HG03064 (cell line): ENCODE data around the gene LCNL1.

ENCODE experiments used
- ATAC-seq: cut with Tn5 transposase; IDR thresholded peaks from one replicate; pipeline ENCODE4 v1.9.1; 2021; ENCODE audit warnings: low read depth; ENCODE audit not compliant: unreplicated experiment

Gene LCNL1

GRCh38 chr9:136958473-136958872 lies 24.3 kb upstream of the LCNL1 start:
- no peak for ATAC-seq

GRCh38 chr9:136958898-136959850 lies 23.6 kb upstream of the LCNL1 start:
- no peak for ATAC-seq

- ATAC-seq = no peak
These were observed 22.4 kb upstream of the LCNL1 start for GRCh38 chr9:136960212-136960937.

GRCh38 chr9:136960938-136961275 lies 21.9 kb upstream of the LCNL1 start:
- no peak for ATAC-seq

- ATAC-seq = no peak
These were observed 21.3 kb upstream of the LCNL1 start for GRCh38 chr9:136961279-136962065.

GRCh38 chr9:136962163-136962562 lies 20.6 kb upstream of the LCNL1 start:
- ATAC-seq = no peak

- ATAC-seq = no peak
These were observed 20.0 kb upstream of the LCNL1 start for GRCh38 chr9:136962701-136963248.

- no peak for ATAC-seq
These were observed 19.5 kb upstream of the LCNL1 start for GRCh38 chr9:136963341-136963740.

GRCh38 chr9:136963751-136964150 lies 19.0 kb upstream of the LCNL1 start:
- no peak for ATAC-seq

GRCh38 chr9:136964171-136964689 lies 18.6 kb upstream of the LCNL1 start:
- ATAC-seq = no peak

- no peak for ATAC-seq
These were observed 17.9 kb upstream of the LCNL1 start for GRCh38 chr9:136964833-136965422.

- ATAC-seq = no peak
These were observed 16.9 kb upstream of the LCNL1 start for GRCh38 chr9:136965771-136966484.

- ATAC-seq = no peak
These were observed 14.3 kb upstream of the LCNL1 start for GRCh38 chr9:136968333-136969127.

- ATAC-seq = no peak
These were observed 13.6 kb upstream of the LCNL1 start for GRCh38 chr9:136969150-136969549.

GRCh38 chr9:136969774-136970173 lies 13.0 kb upstream of the LCNL1 start:
- no peak for ATAC-seq

- no peak for ATAC-seq
These were observed 12.4 kb upstream of the LCNL1 start for GRCh38 chr9:136970361-136970760.

GRCh38 chr9:136971746-136972145 lies 11.0 kb upstream of the LCNL1 start:
- ATAC-seq = no peak

GRCh38 chr9:136972335-136972734 lies 10.5 kb upstream of the LCNL1 start:
- no peak for ATAC-seq

GRCh38 chr9:136972743-136973142 lies 10.1 kb upstream of the LCNL1 start:
- ATAC-seq = no peak
